ENCODE measurements around the gene TMED7. TPM values are rescaled to one million over a fixed set of nuclear protein-coding genes. Genes with fewer than 3 reads are reported as not detected.

The TMED7 gene
- total RNA-seq, 1 experiment from 2014 or later, result 71.5 TPM

DNA sequence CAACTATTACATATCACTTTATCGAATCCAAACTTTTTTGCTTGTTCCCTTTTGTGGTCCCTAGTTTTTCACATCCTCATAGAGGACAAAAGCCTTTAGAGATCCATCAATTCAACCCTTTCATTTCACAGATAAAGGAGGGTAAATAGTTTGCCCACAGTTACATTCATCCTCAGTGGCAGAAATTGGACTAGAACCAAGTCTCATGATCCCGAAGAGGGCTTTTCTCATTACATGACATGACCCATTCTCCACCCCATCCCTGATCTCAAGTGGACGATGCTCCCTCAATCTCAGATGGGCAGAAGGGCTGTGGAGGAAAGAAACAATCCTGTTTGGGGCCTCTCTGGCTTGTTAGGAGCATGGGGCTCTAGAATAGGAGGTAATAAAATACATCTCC, 46.6 kb downstream of the TMED7 start:
- H3K36me3 Mint-ChIP-seq (ENCODE audit: insufficient read depth, unreplicated experiment), result no peaks in the 10 kb centered on the region

DNA sequence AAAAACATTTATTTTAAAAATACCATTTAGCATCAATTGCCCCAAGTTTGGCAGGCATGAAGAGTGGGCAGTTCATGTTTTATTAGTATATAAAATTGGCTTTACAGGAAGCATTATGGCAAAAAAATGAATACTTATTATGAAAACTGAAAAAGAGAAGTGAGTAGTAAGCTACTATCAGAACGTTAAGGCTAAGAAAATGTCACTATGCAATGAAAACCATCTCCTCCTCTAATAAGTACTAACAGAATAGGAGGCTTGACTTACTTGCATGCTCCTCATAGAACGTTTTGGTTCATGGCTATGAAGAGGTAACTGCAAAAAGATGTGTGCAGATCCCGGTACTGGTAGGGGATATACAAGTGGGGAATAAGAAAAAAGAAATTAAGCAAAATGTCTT, 47.2 kb downstream of the TMED7 start:
- intact Hi-C loops (cut with micrococcal nuclease; ENCODE audit: unreplicated experiment), result no loop called here
- no peak overlapping the region for H3K4me3 Mint-ChIP-seq (ENCODE audit: unreplicated experiment)
- CTCF ChIA-PET, result no interaction called here

More for the DNA sequence above, 46.6 kb downstream of the TMED7 start:
- TF ChIP-seq, protein P1, sequence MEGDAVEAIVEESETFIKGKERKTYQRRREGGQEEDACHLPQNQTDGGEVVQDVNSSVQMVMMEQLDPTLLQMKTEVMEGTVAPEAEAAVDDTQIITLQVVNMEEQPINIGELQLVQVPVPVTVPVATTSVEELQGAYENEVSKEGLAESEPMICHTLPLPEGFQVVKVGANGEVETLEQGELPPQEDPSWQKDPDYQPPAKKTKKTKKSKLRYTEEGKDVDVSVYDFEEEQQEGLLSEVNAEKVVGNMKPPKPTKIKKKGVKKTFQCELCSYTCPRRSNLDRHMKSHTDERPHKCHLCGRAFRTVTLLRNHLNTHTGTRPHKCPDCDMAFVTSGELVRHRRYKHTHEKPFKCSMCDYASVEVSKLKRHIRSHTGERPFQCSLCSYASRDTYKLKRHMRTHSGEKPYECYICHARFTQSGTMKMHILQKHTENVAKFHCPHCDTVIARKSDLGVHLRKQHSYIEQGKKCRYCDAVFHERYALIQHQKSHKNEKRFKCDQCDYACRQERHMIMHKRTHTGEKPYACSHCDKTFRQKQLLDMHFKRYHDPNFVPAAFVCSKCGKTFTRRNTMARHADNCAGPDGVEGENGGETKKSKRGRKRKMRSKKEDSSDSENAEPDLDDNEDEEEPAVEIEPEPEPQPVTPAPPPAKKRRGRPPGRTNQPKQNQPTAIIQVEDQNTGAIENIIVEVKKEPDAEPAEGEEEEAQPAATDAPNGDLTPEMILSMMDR (IDR thresholded peaks at IDR 0.05; ENCODE audit: insufficient read depth in 1 of 2, low read depth in 1 of 2, low read length in 1 of 2, severe bottlenecking in 1 of 2, unreplicated experiment in 1 of 2), result no peak
- intact Hi-C loops (cut with micrococcal nuclease; ENCODE audit: unreplicated experiment), result no loop called here
- CTCF ChIA-PET, result no interaction called here
- Mint-ChIP-seq H3K9me3 (ENCODE audit: unreplicated experiment) (no peaks in the 10 kb centered on the region), H3K27ac (ENCODE audit: unreplicated experiment) (no peak overlapping the region), H3K4me1 (ENCODE audit: low read depth, unreplicated experiment) (no peaks in the 10 kb centered on the region), H3K4me3 (ENCODE audit: unreplicated experiment) (no peak overlapping the region), H3K27me3 (ENCODE audit: insufficient read depth, unreplicated experiment) (no peaks in the 10 kb centered on the region)
- no peaks in the 10 kb centered on the region for H3K27me3 ChIP-seq (replicated peaks; ENCODE audit: control insufficient read depth, insufficient read depth, low read length)
- H3K4me3 ChIP-seq (ENCODE audit: low read depth, low read length), result no peak overlapping the region
- BruUV-seq (replicated peaks), result no TSS peak
- no peaks in the 10 kb centered on the region for H3K9me3 ChIP-seq
- no peak for DNase-seq
- POLR2A ChIA-PET, result no interaction called here
- H3K4me1 ChIP-seq, result no peaks in the 10 kb centered on the region
- no peaks in the 10 kb centered on the region for H3K36me3 ChIP-seq (ENCODE audit: control insufficient read depth, insufficient read depth, low read length)

DNA sequence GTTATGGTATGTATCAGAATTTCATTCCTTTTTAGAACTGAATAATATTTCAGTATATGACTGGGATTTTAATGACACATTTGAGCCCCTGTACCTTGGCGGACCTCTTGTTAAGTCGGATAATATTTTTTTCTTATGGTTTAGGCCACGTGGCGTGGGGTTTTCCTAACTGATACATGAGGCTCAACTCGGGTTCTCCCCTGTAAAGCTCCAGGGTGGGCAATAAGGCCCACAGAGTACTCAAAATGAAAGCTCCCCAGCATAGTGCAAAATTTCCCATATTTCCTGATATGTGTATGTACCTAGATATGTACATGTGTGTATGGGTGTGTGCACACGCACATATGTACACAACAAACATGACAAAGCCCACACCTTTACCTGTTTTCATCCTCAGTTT, 48.1 kb downstream of the TMED7 start:
- H3K36me3 ChIP-seq (ENCODE audit: control insufficient read depth, insufficient read depth, low read length), result no peaks in the 10 kb centered on the region
- DNase-seq, result no peak
- CTCF ChIA-PET, result no interaction called here
- H3K27me3 ChIP-seq (replicated peaks; ENCODE audit: control insufficient read depth, insufficient read depth, low read length), result no peaks in the 10 kb centered on the region
- POLR2A ChIA-PET, result no interaction called here
- no peaks in the 10 kb centered on the region for H3K9me3 Mint-ChIP-seq (ENCODE audit: unreplicated experiment)
- no peak overlapping the region for H3K27ac Mint-ChIP-seq (ENCODE audit: unreplicated experiment)
- no peaks in the 10 kb centered on the region for H3K9me3 ChIP-seq
- H3K4me3 Mint-ChIP-seq (ENCODE audit: unreplicated experiment), result no peak overlapping the region
- no peaks in the 10 kb centered on the region for H3K4me1 ChIP-seq
- no peaks in the 10 kb centered on the region for H3K36me3 Mint-ChIP-seq (ENCODE audit: insufficient read depth, unreplicated experiment)
- intact Hi-C loops (cut with micrococcal nuclease; ENCODE audit: unreplicated experiment), result no loop called here
- H3K4me3 ChIP-seq (ENCODE audit: low read depth, low read length), result no peak overlapping the region
- BruUV-seq (replicated peaks), result no TSS peak
- no peaks in the 10 kb centered on the region for H3K4me1 Mint-ChIP-seq (ENCODE audit: low read depth, unreplicated experiment)
- TF ChIP-seq, protein P1 (IDR thresholded peaks at IDR 0.05; ENCODE audit: insufficient read depth in 1 of 2, low read depth in 1 of 2, low read length in 1 of 2, severe bottlenecking in 1 of 2, unreplicated experiment in 1 of 2), result no peak
- no peaks in the 10 kb centered on the region for H3K27me3 Mint-ChIP-seq (ENCODE audit: insufficient read depth, unreplicated experiment)

More for the DNA sequence above, 47.2 kb downstream of the TMED7 start:
- DNase-seq, result no peak
- H3K27me3 Mint-ChIP-seq (ENCODE audit: insufficient read depth, unreplicated experiment), result no peaks in the 10 kb centered on the region
- H3K27me3 ChIP-seq (replicated peaks; ENCODE audit: control insufficient read depth, insufficient read depth, low read length), result no peaks in the 10 kb centered on the region
- no peaks in the 10 kb centered on the region for H3K9me3 ChIP-seq
- H3K4me1 Mint-ChIP-seq (ENCODE audit: low read depth, unreplicated experiment), result no peaks in the 10 kb centered on the region
- no peaks in the 10 kb centered on the region for H3K36me3 Mint-ChIP-seq (ENCODE audit: insufficient read depth, unreplicated experiment)
- H3K4me1 ChIP-seq, result no peaks in the 10 kb centered on the region
- H3K9me3 Mint-ChIP-seq (ENCODE audit: unreplicated experiment), result no peaks in the 10 kb centered on the region
- BruUV-seq (replicated peaks), result no TSS peak
- TF ChIP-seq, protein P1 (IDR thresholded peaks at IDR 0.05; ENCODE audit: insufficient read depth in 1 of 2, low read depth in 1 of 2, low read length in 1 of 2, severe bottlenecking in 1 of 2, unreplicated experiment in 1 of 2), result no peak
- no peak overlapping the region for H3K4me3 ChIP-seq (ENCODE audit: low read depth, low read length)
- H3K27ac Mint-ChIP-seq (ENCODE audit: unreplicated experiment), result no peak overlapping the region
- no peaks in the 10 kb centered on the region for H3K36me3 ChIP-seq (ENCODE audit: control insufficient read depth, insufficient read depth, low read length)
- POLR2A ChIA-PET, result no interaction called here
